Measurements from ENCODE around the gene MIGA1.
"Not testable (repeated sequence)": the region's sequence is repeated elsewhere in the genome, so short reads cannot be mapped to it uniquely, and the experiment has no call there.

The MIGA1 gene

DNA sequence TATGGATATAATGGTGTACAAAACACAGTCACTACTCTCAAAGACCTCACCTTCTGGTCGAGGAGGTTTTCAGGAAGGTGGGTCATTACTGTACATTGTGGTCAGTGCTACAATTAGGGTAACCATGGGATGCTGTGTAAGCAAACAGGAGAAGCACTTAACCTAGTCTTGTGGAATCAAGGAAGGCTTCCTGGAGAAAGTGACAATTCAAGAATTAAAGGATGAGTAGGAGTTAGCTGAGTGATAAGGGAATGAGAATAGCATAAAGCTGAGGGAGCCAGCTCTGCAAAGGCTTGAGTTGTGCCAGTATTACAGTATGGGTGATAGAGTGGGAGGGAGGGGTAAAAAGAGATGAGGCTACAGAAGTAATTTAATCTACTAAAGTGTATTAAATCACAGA, 126.2 kb downstream of the MIGA1 start:
- H3K23ac ChIP-seq (ENCODE audit: low read length), result no peak overlapping the region
- H3K4me1 ChIP-seq (ENCODE audit: control insufficient read depth, low read depth, low read length), result no peaks in the 10 kb centered on the region
- no peak overlapping the region for H2AK5ac ChIP-seq (ENCODE audit: low read length)
- H3K18ac ChIP-seq (ENCODE audit: low read length), result no peak overlapping the region
- no peak overlapping the region for H4K8ac ChIP-seq (ENCODE audit: low read depth, low read length)
- H3K4me2 ChIP-seq (ENCODE audit: low read length), result no peak overlapping the region
- H3K27ac ChIP-seq (ENCODE audit: low read depth, low read length), result no peak overlapping the region
- H3K4me3 ChIP-seq (ENCODE audit: low read length), result no peak overlapping the region
- H2BK120ac ChIP-seq (ENCODE audit: low read depth, low read length), result no peak overlapping the region
- no peak overlapping the region for H3K9ac ChIP-seq (ENCODE audit: low read length)
- H3K79me2 ChIP-seq (ENCODE audit: control insufficient read depth, insufficient read depth, low read length), result no peaks in the 10 kb centered on the region
- no peak overlapping the region for H3K56ac ChIP-seq (ENCODE audit: low read length)
- H2BK5ac ChIP-seq (ENCODE audit: low read length), result no peak overlapping the region
- H3K36me3 ChIP-seq (ENCODE audit: control insufficient read depth, insufficient read depth, low read length), result no peaks in the 10 kb centered on the region
- H4K5ac ChIP-seq (ENCODE audit: low read length), result no peak overlapping the region
- DNase-seq, result no peak
- no peaks in the 10 kb centered on the region for H3K27me3 ChIP-seq (ENCODE audit: insufficient read depth, low read length, poor library complexity)
- no peaks in the 10 kb centered on the region for H3K79me1 ChIP-seq (ENCODE audit: low read length)
- H3K4ac ChIP-seq (ENCODE audit: low read depth, low read length), result no peak overlapping the region
- no peak overlapping the region for H2BK15ac ChIP-seq (replicated peaks; ENCODE audit: low read depth)
- WGBS (ENCODE audit: extremely low coverage, insufficient coverage, low lambda C conversion rate), result no CpG with 5 or more reads among the region's 1 CpG

DNA sequence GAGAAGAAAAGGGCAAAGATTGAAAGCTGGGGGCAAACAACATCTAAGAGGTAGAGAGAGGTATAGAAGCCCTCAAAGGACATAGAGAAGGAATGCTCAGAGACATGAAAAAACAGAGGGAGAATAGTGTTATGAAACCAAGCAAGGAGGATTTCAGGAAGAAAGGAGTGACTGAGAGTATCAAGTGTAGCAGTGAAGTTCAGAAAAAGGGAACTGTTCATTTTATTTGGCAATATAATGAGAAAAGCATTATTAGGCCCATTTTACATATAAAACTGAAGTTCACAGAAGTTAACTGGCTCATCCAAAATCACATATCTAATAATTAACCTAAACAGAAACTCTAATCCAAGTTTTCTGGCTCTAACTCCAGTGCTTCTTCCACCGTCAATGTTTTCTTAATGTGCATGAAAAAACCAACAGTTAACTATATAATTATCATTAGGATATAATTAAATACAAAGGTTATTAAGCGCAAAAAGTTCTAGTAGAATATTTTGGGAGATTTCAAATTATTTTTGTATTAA, 126.6 kb downstream of the MIGA1 start:
- Histone ChIP-seq H3K18ac (ENCODE audit: low read length) (no peak overlapping the region), H2BK15ac (replicated peaks; ENCODE audit: low read depth) (no peak overlapping the region), H4K5ac (ENCODE audit: low read length) (no peak overlapping the region), H3K9ac (ENCODE audit: low read length) (no peak overlapping the region), H3K23ac (ENCODE audit: low read length) (no peak overlapping the region), H3K27ac (ENCODE audit: low read depth, low read length) (no peak overlapping the region), H3K27me3 (ENCODE audit: insufficient read depth, low read length, poor library complexity) (no peaks in the 10 kb centered on the region), H3K56ac (ENCODE audit: low read length) (no peak overlapping the region), H2AK5ac (ENCODE audit: low read length) (no peak overlapping the region), H3K4ac (ENCODE audit: low read depth, low read length) (no peak overlapping the region), H4K8ac (ENCODE audit: low read depth, low read length) (no peak overlapping the region), H2BK5ac (ENCODE audit: low read length) (no peak overlapping the region), H3K4me1 (ENCODE audit: control insufficient read depth, low read depth, low read length) (no peaks in the 10 kb centered on the region), H3K79me2 (ENCODE audit: control insufficient read depth, insufficient read depth, low read length) (no peaks in the 10 kb centered on the region), H2BK120ac (ENCODE audit: low read depth, low read length) (no peak overlapping the region), H3K4me3 (ENCODE audit: low read length) (no peak overlapping the region), H3K79me1 (ENCODE audit: low read length) (no peaks in the 10 kb centered on the region), H3K36me3 (ENCODE audit: control insufficient read depth, insufficient read depth, low read length) (no peaks in the 10 kb centered on the region), H3K4me2 (ENCODE audit: low read length) (no peak overlapping the region)
- no peak for DNase-seq
- 100% methylated on average over 1 of the region's 2 CpGs for WGBS (ENCODE audit: extremely low coverage, insufficient coverage, low lambda C conversion rate)

DNA sequence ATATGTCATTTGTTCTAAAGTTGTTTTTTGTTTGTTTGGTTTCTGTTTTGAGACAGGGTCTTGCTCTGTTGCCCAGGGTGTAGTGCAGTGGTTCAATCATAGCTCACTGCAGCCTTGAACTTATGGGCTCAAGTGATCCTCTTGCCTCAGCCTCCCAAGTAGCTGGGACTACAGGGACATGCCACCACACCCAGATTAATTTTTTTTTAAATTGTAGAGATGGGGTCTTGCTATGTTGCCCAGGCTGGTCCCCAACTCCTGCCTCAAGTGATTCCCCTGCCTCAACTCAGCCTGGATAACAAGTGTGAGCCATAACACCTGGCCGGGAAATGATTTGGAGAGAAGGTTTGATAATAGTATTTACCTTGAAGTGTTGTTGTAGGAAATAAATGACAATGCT, 127.2 kb downstream of the MIGA1 start:
- H3K79me1 ChIP-seq (ENCODE audit: low read length), result no peaks in the 10 kb centered on the region
- no peaks in the 10 kb centered on the region for H3K79me2 ChIP-seq (ENCODE audit: control insufficient read depth, insufficient read depth, low read length)
- H3K4ac ChIP-seq (ENCODE audit: low read depth, low read length), result no peak overlapping the region
- no peaks in the 10 kb centered on the region for H3K4me1 ChIP-seq (ENCODE audit: control insufficient read depth, low read depth, low read length)
- H4K8ac ChIP-seq (ENCODE audit: low read depth, low read length), result no peak overlapping the region
- H2BK5ac ChIP-seq (ENCODE audit: low read length), result no peak overlapping the region
- no peak overlapping the region for H2AK5ac ChIP-seq (ENCODE audit: low read length)
- no peak overlapping the region for H2BK15ac ChIP-seq (replicated peaks; ENCODE audit: low read depth)
- H3K36me3 ChIP-seq (ENCODE audit: control insufficient read depth, insufficient read depth, low read length), result no peaks in the 10 kb centered on the region
- no peak overlapping the region for H3K27ac ChIP-seq (ENCODE audit: low read depth, low read length)
- H3K4me2 ChIP-seq (ENCODE audit: low read length), result no peak overlapping the region
- no peak overlapping the region for H3K4me3 ChIP-seq (ENCODE audit: low read length)
- H2BK120ac ChIP-seq (ENCODE audit: low read depth, low read length), result no peak overlapping the region
- no peak overlapping the region for H3K18ac ChIP-seq (ENCODE audit: low read length)
- H3K9ac ChIP-seq (ENCODE audit: low read length), result no peak overlapping the region
- no peak overlapping the region for H4K5ac ChIP-seq (ENCODE audit: low read length)
- no CpG with 5 or more reads among the region's 1 CpG for WGBS (ENCODE audit: extremely low coverage, insufficient coverage, low lambda C conversion rate)
- H3K56ac ChIP-seq (ENCODE audit: low read length), result no peak overlapping the region
- H3K27me3 ChIP-seq (ENCODE audit: insufficient read depth, low read length, poor library complexity), result no peaks in the 10 kb centered on the region
- DNase-seq, result no peak
- no peak overlapping the region for H3K23ac ChIP-seq (ENCODE audit: low read length)

DNA sequence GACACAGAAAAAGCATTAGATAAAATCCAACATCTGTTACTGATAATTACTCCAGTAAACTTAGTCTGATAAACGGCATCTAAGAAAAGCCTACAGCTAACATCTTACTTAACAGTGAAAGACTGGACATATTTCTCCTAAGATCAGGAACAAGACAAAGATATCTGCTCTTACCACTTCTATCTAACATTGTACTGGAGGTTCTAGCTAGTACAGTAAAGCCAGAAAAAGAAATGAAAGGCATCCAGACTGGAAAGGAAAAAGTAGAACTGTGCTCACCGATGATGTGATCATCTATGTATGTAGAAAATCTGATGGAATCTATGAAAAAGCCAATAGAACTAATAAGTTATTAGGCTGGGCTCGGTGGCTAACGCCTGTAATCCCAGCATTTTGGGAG, 130.7 kb downstream of the MIGA1 start:
- no peak overlapping the region for H3K4me2 ChIP-seq (ENCODE audit: low read length)
- H3K4ac ChIP-seq (ENCODE audit: low read depth, low read length), result no peak overlapping the region
- no peak overlapping the region for H3K56ac ChIP-seq (ENCODE audit: low read length)
- H2BK120ac ChIP-seq (ENCODE audit: low read depth, low read length), result no peak overlapping the region
- no peak overlapping the region for H2BK5ac ChIP-seq (ENCODE audit: low read length)
- no peaks in the 10 kb centered on the region for H3K79me2 ChIP-seq (ENCODE audit: control insufficient read depth, insufficient read depth, low read length)
- no peak overlapping the region for H4K8ac ChIP-seq (ENCODE audit: low read depth, low read length)
- H4K5ac ChIP-seq (ENCODE audit: low read length), result no peak overlapping the region
- no CpG with 5 or more reads among the region's 4 CpGs for WGBS (ENCODE audit: extremely low coverage, insufficient coverage, low lambda C conversion rate)
- H3K36me3 ChIP-seq (ENCODE audit: control insufficient read depth, insufficient read depth, low read length), result no peaks in the 10 kb centered on the region
- no peak overlapping the region for H3K23ac ChIP-seq (ENCODE audit: low read length)
- no peak overlapping the region for H2BK15ac ChIP-seq (replicated peaks; ENCODE audit: low read depth)
- no peaks in the 10 kb centered on the region for H3K79me1 ChIP-seq (ENCODE audit: low read length)
- no peak overlapping the region for H3K27ac ChIP-seq (ENCODE audit: low read depth, low read length)
- H3K27me3 ChIP-seq (ENCODE audit: insufficient read depth, low read length, poor library complexity), result no peaks in the 10 kb centered on the region
- no peak overlapping the region for H3K18ac ChIP-seq (ENCODE audit: low read length)
- H2AK5ac ChIP-seq (ENCODE audit: low read length), result no peak overlapping the region
- no peak for DNase-seq
- no peak overlapping the region for H3K4me3 ChIP-seq (ENCODE audit: low read length)
- H3K9ac ChIP-seq (ENCODE audit: low read length), result no peak overlapping the region
- H3K4me1 ChIP-seq (ENCODE audit: control insufficient read depth, low read depth, low read length), result no peaks in the 10 kb centered on the region

DNA sequence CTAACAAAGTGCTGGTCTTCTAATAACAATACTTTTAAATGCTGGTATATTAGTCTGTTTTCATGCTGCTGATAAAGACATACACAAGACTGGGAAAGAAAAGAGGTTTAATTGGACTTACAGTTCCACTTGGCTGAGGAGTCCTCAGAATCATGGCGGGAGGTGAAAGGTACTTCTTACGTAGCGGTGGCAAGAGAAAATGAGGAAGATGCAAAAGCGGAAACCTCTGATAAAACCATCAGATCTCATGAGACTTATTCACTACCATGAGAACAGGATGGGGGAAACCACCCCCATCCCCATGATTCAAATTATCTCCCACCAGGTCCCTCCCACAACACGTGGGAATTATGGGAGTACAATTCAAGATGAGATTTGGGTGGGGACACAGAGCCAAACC, 139.5 kb downstream of the MIGA1 start:
- H3K27me3 ChIP-seq (ENCODE audit: insufficient read depth, low read length, poor library complexity); H3K4me1 ChIP-seq (ENCODE audit: control insufficient read depth, low read depth, low read length); H3K36me3 ChIP-seq (ENCODE audit: control insufficient read depth, insufficient read depth, low read length); H3K23ac ChIP-seq (ENCODE audit: low read length); H2BK15ac ChIP-seq (replicated peaks; ENCODE audit: low read depth); H3K9ac ChIP-seq (ENCODE audit: low read length); H4K8ac ChIP-seq (ENCODE audit: low read depth, low read length); H3K4me3 ChIP-seq (ENCODE audit: low read length); H4K5ac ChIP-seq (ENCODE audit: low read length); H2BK5ac ChIP-seq (ENCODE audit: low read length); H2AK5ac ChIP-seq (ENCODE audit: low read length); H3K4ac ChIP-seq (ENCODE audit: low read depth, low read length); H3K56ac ChIP-seq (ENCODE audit: low read length); H3K18ac ChIP-seq (ENCODE audit: low read length); DNase-seq; H3K4me2 ChIP-seq (ENCODE audit: low read length); H3K79me2 ChIP-seq (ENCODE audit: control insufficient read depth, insufficient read depth, low read length); H3K27ac ChIP-seq (ENCODE audit: low read depth, low read length); H2BK120ac ChIP-seq (ENCODE audit: low read depth, low read length); H3K79me1 ChIP-seq (ENCODE audit: low read length): not testable (repeated sequence)
- WGBS (ENCODE audit: extremely low coverage, insufficient coverage, low lambda C conversion rate), result no CpG with 5 or more reads among the region's 5 CpGs

DNA sequence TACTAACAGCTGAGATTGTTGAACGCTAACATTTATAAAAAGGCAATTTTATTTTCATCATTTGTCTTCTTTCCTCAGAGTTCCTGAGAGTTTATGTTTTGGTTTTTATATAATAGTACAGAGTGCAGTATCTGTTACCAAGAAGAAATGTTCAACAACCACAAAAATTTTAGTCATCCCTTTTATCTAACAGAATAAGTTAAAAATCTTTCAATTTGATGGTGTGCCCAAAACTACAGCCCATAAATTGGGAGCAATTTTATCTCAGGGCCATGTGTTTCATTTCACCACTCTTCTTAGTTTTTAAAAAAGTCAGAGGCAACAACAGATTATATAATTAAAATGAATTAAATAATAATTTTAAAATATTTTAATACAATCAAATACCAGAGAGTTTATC, 146.1 kb downstream of the MIGA1 start:
- no peaks in the 10 kb centered on the region for H3K36me3 ChIP-seq (ENCODE audit: control insufficient read depth, insufficient read depth, low read length)
- no peak overlapping the region for H3K9ac ChIP-seq (ENCODE audit: low read length)
- no peak overlapping the region for H4K5ac ChIP-seq (ENCODE audit: low read length)
- H2BK5ac ChIP-seq (ENCODE audit: low read length), result no peak overlapping the region
- H3K18ac ChIP-seq (ENCODE audit: low read length), result no peak overlapping the region
- no peak overlapping the region for H4K8ac ChIP-seq (ENCODE audit: low read depth, low read length)
- no peak overlapping the region for H3K4me3 ChIP-seq (ENCODE audit: low read length)
- no peak overlapping the region for H2BK120ac ChIP-seq (ENCODE audit: low read depth, low read length)
- H2AK5ac ChIP-seq (ENCODE audit: low read length), result no peak overlapping the region
- no peak overlapping the region for H3K56ac ChIP-seq (ENCODE audit: low read length)
- no peaks in the 10 kb centered on the region for H3K79me1 ChIP-seq (ENCODE audit: low read length)
- whole genome bisulfite sequencing (ENCODE audit: extremely low coverage, insufficient coverage, low lambda C conversion rate), result no CpG with 5 or more reads among the region's 1 CpG
- H2BK15ac ChIP-seq (replicated peaks; ENCODE audit: low read depth), result no peak overlapping the region
- DNase-seq, result no peak
- H3K4me1 ChIP-seq (ENCODE audit: control insufficient read depth, low read depth, low read length), result no peaks in the 10 kb centered on the region
- no peaks in the 10 kb centered on the region for H3K27me3 ChIP-seq (ENCODE audit: insufficient read depth, low read length, poor library complexity)
- no peak overlapping the region for H3K27ac ChIP-seq (ENCODE audit: low read depth, low read length)
- H3K4ac ChIP-seq (ENCODE audit: low read depth, low read length), result no peak overlapping the region
- H3K4me2 ChIP-seq (ENCODE audit: low read length), result no peak overlapping the region
- no peak overlapping the region for H3K23ac ChIP-seq (ENCODE audit: low read length)
- no peaks in the 10 kb centered on the region for H3K79me2 ChIP-seq (ENCODE audit: control insufficient read depth, insufficient read depth, low read length)

Data from mesendoderm (in vitro differentiated cells).